HG03558 (cell line): ENCODE data around the gene RPL31.

Experiments used
- ATAC-seq: cut with Tn5 transposase; IDR thresholded peaks from one replicate; pipeline ENCODE4 v1.9.1; 2021; ENCODE audit warnings: moderate number of reproducible peaks; ENCODE audit not compliant: unreplicated experiment; ENCODE audit errors: extremely low read depth

The RPL31 gene

GRCh38 chr2:100992262-100992661, 9.8 kb upstream of the RPL31 start:
- no peak for ATAC-seq

DNA sequence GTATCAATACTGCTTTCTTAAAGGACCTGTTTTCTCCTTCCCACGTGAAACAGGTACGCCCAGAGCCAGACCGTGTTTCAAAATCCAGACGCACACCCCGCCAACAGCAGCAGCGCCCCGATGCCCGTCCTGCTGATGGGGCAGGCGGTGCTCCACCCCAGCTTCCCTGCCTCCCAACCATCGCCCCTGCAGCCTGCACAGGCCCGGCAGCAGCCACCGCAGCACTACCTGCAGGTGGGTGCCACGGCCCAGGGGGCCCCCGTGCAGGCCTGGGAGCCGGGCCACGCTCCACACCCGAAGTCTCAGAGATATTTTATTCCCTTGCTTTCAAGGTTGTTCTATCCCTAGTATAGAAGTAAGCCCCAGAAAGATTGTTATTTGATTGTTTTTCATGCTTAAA, 8.8 kb upstream of the RPL31 start:
- ATAC-seq = no peak

DNA sequence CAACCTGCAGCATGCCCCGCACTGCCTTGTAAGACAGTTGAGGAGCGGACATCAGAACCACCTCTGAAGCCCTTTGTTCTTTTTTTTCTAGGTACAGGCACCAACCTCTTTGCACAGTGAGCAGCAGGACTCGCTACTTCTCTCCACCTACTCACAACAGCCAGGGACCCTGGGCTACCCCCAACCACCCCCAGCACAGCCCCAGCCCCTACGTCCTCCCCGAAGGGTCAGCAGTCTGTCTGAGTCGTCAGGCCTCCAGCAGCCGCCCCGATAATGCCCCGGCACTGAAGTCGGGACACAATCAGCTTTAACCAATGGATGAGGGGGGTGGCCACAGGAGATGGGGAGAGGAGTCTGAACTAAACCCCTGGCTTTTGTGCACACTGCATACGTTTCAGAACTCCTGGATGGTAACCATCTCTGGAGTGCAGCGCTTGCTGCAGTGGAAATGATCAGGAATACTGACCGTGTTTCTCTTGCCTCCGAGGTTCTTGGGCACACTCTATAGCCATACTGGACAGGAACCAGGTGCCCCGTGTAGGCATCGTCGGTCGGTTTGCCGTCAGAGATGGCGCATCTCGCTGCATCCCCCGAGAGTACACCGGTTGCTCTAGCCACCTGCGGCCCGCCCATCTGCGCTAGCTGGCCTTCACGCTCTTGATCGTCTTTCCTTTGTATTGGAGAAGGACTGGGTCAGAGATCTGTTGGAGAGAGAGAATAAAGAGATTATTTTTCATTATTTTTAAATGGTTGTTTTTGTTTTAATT, 6.6 kb upstream of the RPL31 start:
- no peak for ATAC-seq

- no peak for ATAC-seq
Observed at GRCh38 chr2:100997509-100998234, 4.4 kb upstream of the RPL31 start.

DNA sequence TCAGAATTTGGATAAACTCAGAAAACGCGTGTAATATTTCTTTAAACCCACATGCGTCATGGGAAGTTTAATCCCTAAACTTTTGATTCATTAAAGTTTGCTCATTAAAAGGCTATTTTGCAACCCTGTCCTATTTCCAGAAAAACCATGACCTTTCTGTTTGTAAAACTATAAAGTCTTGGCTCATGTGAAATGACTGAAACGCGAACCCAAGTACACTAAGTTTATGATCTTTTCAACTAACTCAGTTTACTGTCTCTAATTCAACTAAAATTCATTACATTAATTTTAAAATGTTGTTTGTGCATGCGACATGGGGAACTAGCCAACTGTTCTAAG, 3.9 kb upstream of the RPL31 start:
- ATAC-seq = no peak

DNA sequence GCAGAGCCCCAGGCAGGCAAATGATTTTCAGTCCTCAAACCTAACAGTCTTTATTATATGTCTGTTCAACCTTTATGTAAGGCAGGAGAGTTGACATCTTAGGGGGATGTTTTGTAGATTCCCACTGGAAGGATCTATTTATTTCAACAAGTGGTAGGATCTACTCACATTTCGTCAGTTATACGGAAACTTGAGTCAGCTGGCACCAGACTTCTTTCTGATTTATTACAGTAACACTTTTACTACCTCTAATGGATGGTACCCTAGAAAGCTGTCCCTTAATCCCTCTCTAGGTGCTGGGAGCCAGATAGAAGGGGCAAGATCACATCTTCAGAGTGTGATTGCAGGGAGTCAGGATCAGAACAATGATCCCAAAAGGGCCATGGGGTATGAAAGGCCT, 2.1 kb upstream of the RPL31 start:
- no peak for ATAC-seq

DNA sequence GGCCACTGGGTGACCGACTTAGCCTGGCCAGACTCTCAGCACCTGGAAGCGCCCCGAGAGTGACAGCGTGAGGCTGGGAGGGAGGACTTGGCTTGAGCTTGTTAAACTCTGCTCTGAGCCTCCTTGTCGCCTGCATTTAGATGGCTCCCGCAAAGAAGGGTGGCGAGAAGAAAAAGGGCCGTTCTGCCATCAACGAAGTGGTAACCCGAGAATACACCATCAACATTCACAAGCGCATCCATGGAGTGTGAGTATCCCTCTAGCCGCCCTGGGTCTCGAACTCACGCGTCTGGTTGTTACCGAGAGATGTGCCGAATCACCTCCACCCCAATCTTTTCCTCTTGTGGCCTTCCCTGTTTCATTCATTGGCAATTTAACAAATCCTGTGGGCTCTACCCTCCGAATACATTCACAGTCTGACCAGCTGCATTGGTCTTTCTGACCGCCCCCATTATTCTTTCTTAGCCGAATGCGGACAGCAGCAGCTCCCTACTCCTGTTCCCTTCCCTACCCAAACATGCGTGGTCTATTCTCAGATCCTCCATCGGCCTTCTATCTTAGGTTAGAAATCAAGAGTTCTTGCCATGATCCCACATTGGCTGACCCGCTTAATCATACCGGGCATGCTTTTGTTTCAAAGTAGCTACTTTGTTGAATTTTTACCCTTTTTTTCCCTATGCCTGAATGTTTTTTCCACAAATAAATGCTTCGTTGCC, 631 bp downstream of the RPL31 start:
- no peak for ATAC-seq

- no peak for ATAC-seq
Observed at GRCh38 chr2:101003278-101003775, 1.2 kb downstream of the RPL31 start.

- no peak for ATAC-seq
Observed at GRCh38 chr2:101004620-101005325, 2.7 kb downstream of the RPL31 start.

DNA sequence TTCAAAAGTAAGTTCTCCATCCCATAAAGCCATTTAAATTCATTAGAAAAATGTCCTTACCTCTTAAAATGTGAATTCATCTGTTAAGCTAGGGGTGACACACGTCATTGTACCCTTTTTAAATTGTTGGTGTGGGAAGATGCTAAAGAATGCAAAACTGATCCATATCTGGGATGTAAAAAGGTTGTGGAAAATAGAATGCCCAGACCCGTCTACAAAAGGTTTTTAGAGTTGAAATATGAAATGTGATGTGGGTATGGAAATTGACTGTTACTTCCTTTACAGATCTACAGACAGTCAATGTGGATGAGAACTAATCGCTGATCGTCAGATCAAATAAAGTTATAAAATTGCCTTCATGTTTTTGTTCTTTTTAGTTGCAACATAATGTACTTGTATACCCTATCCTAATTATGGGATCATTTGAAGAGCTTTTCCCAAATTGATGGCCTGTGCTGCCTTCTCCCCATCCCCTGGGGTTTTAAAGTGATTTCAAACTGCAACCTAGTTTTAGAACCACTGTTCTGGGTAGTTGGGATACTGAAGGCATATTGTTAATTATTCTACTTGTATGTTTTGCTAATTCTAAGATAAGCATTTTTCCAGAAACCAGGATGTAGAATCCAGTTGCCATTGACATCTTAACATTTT, 4.1 kb downstream of the RPL31 start:
- no peak for ATAC-seq

GRCh38 chr2:101007415-101008345, 5.6 kb downstream of the RPL31 start:
- ATAC-seq = no peak

DNA sequence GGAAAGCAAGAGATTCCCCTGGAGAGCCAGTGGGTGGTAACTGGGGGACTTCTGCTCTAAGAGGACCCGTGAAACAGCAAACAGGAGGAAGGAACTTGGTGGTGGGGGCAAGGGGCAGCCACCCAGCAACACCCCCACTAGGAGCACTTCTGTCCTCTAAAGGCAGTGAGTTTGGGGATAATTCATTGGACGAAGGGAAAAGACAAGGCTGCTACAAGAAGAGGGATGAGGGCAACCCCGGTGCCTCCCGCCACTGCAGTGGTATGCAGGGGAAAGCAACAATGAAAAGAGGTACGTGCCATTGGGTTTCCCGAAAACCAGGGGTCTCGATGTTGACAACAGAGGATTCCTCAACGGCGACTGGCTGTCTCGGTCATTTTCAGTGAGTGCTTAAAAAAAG, 9.1 kb downstream of the RPL31 start:
- ATAC-seq = no peak

DNA sequence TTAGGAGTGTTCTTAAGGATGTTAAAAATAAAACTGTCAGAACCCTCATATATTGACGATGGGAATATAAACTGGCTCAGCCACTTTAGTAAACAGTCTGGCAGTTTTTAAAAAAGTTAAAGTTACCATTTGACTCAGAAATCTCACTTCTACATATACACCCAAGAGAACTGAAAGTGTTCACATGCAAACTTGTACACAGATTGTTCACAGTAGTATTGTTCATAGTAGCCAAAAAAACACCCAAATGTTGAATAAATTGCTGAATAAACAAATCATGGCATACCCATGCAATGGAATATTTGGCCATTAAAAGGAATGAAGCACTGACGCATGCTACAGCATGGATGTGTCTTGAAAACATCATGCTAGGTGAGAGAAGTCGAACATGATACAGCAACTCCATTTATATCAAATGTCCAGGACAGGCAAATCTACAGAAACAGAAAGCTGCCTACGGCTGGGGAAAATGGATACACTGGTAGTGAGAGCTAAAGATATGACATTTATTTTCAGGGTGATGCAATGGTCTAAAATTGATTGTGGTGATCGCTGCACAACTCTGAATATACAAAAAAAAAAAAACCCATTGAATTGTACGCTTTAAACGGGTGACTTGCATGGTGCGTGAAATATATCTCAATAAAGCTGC, 10.1 kb downstream of the RPL31 start:
- peak; percentile 81 for ATAC-seq

- no peak for ATAC-seq
Observed at GRCh38 chr2:101012706-101013181, 10.7 kb downstream of the RPL31 start.

DNA sequence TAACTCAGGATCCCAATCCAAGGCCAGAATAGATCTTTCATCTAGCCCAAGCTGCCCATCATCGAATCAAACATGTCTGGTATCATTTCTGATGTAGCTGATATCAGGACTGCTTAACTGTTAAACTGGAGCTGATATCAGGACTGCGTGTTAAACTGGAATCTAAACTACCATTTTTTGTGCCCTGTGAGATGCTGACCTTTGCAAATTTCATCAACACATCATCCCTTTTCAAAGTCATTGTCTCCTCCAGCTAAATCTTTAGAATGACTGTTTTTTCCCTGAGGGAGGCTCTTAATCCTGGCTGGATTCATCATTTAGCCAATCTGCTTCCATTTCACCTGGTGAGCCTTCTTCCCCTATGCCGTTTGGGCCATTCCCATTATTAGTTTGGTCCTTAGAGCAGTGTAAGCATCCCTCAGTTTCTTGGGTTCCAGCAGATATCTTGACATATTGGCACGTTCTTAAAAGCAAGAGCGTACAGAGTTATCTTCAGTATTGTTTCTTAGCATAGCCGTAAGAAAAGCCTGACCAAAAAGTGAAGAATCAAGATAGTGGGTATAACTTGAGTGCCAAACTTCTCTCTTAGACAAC, 12.3 kb downstream of the RPL31 start:
- ATAC-seq = no peak

GRCh38 chr2:101017371-101017770, 15.3 kb downstream of the RPL31 start:
- no peak for ATAC-seq

- no peak for ATAC-seq
Observed at GRCh38 chr2:101018934-101019333, 16.8 kb downstream of the RPL31 start.

DNA sequence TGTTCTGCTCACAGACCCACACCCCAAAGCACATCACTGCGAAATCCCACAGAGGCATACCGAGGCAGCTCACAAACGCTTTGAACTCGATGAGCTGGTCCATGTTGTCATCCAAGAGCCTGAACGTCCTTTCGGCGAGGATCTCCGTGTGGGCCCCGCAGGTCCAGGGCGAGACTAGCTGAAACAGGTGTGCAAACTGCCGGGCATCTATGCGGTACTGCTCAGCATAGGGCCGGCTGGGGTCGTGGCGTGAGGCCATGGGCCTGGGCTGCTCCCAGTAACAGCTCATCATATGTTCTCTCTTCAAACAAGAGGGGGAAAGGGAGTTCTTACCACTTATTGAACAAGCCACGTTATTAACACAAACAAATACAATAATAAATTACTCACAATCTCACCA, 20.1 kb downstream of the RPL31 start:
- no peak for ATAC-seq
